RWPE2 (cell line): ENCODE data around the gene STUB1.

Experiments used
- ATAC-seq: fragments of 200-7000 bp; cut with Tn5 transposase; 3 replicates; pipeline ENCODE4 v1.9.1; 2021; ENCODE audit warnings: low read depth
- DNase-seq: peaks from one replicate; pipeline ENCODE4 v3.0.0-alpha.2; 2020; ENCODE audit warnings: low spot score
- H3K27ac ChIP-seq: fragments of 450-650 bp; 2 replicates; pipeline ENCODE4 v1.5.1; 2017; ENCODE audit warnings: mild to moderate bottlenecking; ENCODE audit not compliant: poor library complexity, severe bottlenecking
- H3K27me3 ChIP-seq: fragments of 250-450 bp; sonication (Bioruptor Pico); 2 replicates; pipeline ENCODE4 v1.5.1; 2021; ENCODE audit warnings: mild to moderate bottlenecking, moderate library complexity; ENCODE audit not compliant: insufficient read depth, poor library complexity, severe bottlenecking
- H3K36me3 ChIP-seq: fragments of 250-450 bp; sonication (Bioruptor Pico); 2 replicates; pipeline ENCODE4 v1.5.1; 2020; ENCODE audit warnings: low read depth, mild to moderate bottlenecking, moderate library complexity
- H3K4me1 ChIP-seq: fragments of 250-450 bp; sonication (Bioruptor Pico); 2 replicates; pipeline ENCODE4 v1.5.1; 2021; ENCODE audit warnings: mild to moderate bottlenecking, moderate library complexity; ENCODE audit not compliant: insufficient read depth, poor library complexity, severe bottlenecking
- H3K4me3 ChIP-seq: fragments of 250-450 bp; sonication (Bioruptor Pico); 2 replicates; pipeline ENCODE4 v1.5.1; 2021; ENCODE audit warnings: mild to moderate bottlenecking, moderate library complexity; ENCODE audit not compliant: severe bottlenecking
- H3K9me3 ChIP-seq: fragments of 250-450 bp; sonication (Bioruptor Pico); 2 replicates; pipeline ENCODE4 v1.5.1; 2021; ENCODE audit warnings: mild to moderate bottlenecking, moderate library complexity; ENCODE audit not compliant: severe bottlenecking
- CTCF ChIP-seq: fragments of 450-650 bp; IDR thresholded peaks from one replicate; pipeline ENCODE4 v1.5.1; 2017; ENCODE audit warnings: mild to moderate bottlenecking, moderate library complexity; ENCODE audit not compliant: poor library complexity, severe bottlenecking

The STUB1 gene

DNA sequence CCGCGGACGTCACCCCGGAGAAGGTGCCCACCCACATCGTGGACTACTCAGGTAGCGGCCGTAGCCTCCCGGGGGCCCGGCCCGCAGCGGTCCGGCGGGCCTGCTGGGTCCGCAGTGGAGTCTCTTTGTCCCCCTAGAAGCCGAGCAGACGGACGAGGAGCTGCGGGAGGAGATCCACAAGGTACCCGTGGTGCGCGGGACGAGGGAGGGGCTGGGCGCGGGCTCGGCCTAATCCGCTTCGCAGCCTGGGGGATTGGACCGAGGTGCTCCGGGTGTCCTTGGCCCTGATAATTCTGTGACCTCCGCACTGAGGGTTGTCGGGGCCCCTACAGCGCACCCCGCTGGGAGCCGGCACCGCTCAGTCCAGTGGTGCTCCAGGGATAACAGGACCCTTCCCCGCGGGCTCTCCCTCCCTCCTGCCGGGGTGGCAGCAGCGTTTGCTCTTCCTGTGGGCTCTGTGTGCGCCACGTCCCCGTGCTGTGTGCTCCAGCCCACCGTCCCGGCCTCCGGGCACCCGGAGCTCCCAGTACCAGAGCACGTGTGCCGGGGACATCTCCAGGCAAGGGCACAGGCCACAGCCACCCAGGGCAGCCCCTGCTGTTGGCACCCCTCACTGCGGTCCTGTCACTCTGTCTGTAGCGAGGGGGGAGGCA is 11.6 kb upstream of the STUB1 start:
- peak overlapping the region; percentile 72 for H3K4me3 ChIP-seq
- peaks cover 39% of the 10 kb centered on the region for H3K36me3 ChIP-seq
- DNase-seq (no peak), ATAC-seq (peak; percentile 7; the same call in 1 of the 3 replicates)
- H3K27ac ChIP-seq = peak overlapping the region; percentile 68
- no peaks in the 10 kb centered on the region for H3K4me1 ChIP-seq
- H3K27me3 ChIP-seq = no peaks in the 10 kb centered on the region
- no peak for TF ChIP-seq CTCF
- H3K9me3 ChIP-seq = no peaks in the 10 kb centered on the region

- no peak overlapping the region for H3K4me3 ChIP-seq
- peaks cover 46% of the 10 kb centered on the region for H3K36me3 ChIP-seq
Measured at GRCh38 chr16:669666-670065, 10.5 kb upstream of the STUB1 start.

DNA sequence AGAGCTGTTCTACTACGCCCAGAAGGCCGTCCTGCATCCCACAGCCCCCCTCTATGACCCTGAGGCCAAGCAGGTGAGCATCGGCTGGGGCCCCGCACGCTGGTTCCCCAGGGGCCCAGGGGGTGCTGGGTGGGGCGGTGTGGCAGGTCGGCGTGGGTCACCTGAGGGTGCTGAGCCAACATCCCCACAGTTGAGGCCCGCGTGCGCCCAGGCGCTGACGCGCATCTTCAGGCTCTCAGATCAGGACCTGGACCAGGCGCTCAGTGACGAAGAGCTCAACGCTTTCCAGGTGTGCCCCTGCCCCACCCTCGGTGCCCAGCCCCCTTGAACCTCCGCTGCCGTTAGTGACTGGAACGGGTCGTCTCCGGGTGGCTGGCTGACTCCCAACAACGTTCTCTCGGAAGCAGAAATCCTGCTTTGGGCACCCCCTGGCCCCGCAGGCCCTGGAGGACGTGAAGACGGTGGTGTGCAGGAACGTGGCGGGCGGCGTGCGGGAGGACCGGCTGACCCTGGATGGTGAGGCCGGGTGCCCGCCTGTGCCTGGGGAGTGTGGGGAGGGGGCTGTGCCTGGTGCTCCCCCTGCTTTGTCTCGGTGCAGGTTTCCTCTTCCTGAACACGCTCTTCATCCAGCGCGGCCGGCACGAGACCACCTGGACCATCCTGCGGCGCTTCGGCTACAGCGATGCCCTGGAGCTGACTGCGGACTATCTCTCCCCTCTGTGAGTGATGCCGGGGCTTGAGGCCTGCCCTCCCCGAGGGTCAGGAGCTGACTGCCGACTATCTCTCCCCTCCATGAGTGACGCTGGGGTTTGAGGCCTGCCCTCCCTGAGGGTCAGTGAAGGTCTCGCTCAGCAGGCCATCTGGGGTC is 9.5 kb upstream of the STUB1 start:
- DNase-seq (no peak), ATAC-seq (no peak)
- Histone ChIP-seq H3K27me3 (no peaks in the 10 kb centered on the region), H3K36me3 (peaks cover 46% of the 10 kb centered on the region), H3K27ac (no peak overlapping the region), H3K4me1 (no peaks in the 10 kb centered on the region), H3K4me3 (no peak overlapping the region), H3K9me3 (no peaks in the 10 kb centered on the region)
- no peak for TF ChIP-seq CTCF

More at GRCh38 chr16:669666-670065, 10.5 kb upstream of the STUB1 start:
- no peak for TF ChIP-seq CTCF
- H3K4me1 ChIP-seq = no peaks in the 10 kb centered on the region
- no peak for DNase-seq
- ATAC-seq = no peak
- no peaks in the 10 kb centered on the region for H3K9me3 ChIP-seq
- H3K27ac ChIP-seq = no peak overlapping the region
- no peaks in the 10 kb centered on the region for H3K27me3 ChIP-seq

DNA sequence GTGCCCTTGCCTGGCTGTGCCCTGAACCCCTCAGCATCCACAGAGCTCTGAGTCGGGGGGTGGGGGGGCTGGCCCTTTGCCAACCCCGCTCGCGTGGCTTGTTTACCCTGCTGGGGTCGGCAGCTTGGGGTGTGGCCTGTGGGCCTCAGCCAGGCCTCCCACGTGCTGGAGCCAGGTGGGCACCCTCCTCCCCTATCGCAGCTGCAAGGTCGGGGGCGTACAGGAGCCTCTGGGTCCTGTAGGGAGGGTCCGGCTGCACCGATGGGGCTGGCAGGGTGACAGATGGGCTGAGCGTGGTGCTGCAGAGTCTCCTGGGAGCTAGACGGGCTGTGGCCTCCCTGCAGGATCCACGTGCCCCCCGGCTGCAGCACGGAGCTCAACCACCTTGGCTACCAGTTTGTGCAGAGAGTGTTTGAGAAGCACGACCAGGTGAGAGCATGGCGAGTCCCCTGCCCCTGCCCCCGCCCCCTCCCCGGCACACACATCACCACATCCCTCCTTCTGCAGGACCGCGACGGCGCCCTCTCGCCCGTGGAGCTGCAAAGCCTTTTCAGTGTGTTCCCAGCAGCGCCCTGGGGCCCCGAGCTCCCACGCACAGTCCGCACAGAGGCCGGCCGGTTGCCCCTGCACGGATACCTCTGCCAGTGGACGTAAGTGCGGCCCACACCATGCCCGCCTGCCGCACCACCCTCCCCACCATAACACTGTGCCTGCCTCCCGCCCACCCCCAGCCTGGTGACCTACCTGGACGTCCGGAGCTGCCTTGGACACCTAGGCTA is 8.7 kb upstream of the STUB1 start:
- H3K4me1 ChIP-seq = peaks cover 3% of the 10 kb centered on the region
- no peak overlapping the region for H3K4me3 ChIP-seq
- H3K36me3 ChIP-seq = peaks cover 46% of the 10 kb centered on the region
- no peak for DNase-seq
- ATAC-seq = no peak
- H3K9me3 ChIP-seq = no peaks in the 10 kb centered on the region
- H3K27ac ChIP-seq = no peak overlapping the region
- TF ChIP-seq CTCF = no peak
- H3K27me3 ChIP-seq = no peaks in the 10 kb centered on the region
